Measurements from ENCODE around the gene DIPK1C. TPM values are rescaled to one million over a fixed set of nuclear protein-coding genes. Genes with fewer than 3 reads are reported as not detected.

Gene DIPK1C
- total RNA-seq, 3 donors from 2014 or later (not counting 1 experiment from before 2014, with no cell fraction given), result not detected

DNA sequence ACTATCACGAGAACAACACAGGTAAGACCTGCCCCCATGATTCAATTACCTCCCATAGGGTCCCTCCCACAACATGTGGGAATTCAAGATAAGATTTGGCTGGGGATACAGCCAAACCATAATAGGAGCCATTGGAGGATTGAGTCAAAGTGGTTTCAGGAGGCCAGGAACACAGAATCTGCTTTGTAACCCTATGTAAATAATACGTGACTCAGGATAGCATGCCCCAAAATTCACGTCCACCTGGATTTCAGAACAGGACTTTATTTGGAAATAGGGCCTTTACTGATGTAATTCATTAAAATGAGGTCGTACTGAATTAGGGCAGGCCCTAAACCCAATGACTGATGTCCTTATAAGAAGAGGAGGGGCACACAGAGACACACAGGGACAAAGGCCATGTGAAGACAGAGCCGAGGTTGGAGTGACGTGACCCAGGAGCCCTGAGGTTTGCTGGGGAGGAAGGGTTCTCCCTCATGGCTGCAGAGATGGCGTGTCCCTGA lies 23.1 kb upstream of the DIPK1C start:
- H3K4me3 Mint-ChIP-seq, result no peak overlapping the region
- H3K9me3 Mint-ChIP-seq, result no peaks in the 10 kb centered on the region
- no peaks in the 10 kb centered on the region for H3K36me3 Mint-ChIP-seq
- Histone ChIP-seq H3K9me3 (ENCODE audit: control insufficient read depth, insufficient read depth, low read length) (no peaks in the 10 kb centered on the region), H3K4me3 (ENCODE audit: low read length) (no peak overlapping the region), H3K36me3 (ENCODE audit: control insufficient read depth, insufficient read depth, low read length) (no peaks in the 10 kb centered on the region), H3K27ac (ENCODE audit: low read length) (no peak overlapping the region), H3K4me1 (ENCODE audit: control insufficient read depth, insufficient read depth, low read length) (peaks cover 5% of the 10 kb centered on the region), H3K27me3 (ENCODE audit: control insufficient read depth, insufficient read depth, low read length) (no peaks in the 10 kb centered on the region)
- H3K27ac Mint-ChIP-seq, result no peak overlapping the region
- peaks cover 5% of the 10 kb centered on the region in 2 donors for H3K4me1 Mint-ChIP-seq
- DNase-seq (no peak), ATAC-seq (no peak)
- WGBS (ENCODE audit: insufficient coverage), result 85% methylated on average over 7 of the region's 7 CpGs
- peaks cover 6 to 7% of the 10 kb centered on the region in 2 donors for H3K27me3 Mint-ChIP-seq (ENCODE audit: low read depth in 2 of 2)
- intact Hi-C loops (cut with micrococcal nuclease), result no loop called here
- TF ChIP-seq, protein P1, sequence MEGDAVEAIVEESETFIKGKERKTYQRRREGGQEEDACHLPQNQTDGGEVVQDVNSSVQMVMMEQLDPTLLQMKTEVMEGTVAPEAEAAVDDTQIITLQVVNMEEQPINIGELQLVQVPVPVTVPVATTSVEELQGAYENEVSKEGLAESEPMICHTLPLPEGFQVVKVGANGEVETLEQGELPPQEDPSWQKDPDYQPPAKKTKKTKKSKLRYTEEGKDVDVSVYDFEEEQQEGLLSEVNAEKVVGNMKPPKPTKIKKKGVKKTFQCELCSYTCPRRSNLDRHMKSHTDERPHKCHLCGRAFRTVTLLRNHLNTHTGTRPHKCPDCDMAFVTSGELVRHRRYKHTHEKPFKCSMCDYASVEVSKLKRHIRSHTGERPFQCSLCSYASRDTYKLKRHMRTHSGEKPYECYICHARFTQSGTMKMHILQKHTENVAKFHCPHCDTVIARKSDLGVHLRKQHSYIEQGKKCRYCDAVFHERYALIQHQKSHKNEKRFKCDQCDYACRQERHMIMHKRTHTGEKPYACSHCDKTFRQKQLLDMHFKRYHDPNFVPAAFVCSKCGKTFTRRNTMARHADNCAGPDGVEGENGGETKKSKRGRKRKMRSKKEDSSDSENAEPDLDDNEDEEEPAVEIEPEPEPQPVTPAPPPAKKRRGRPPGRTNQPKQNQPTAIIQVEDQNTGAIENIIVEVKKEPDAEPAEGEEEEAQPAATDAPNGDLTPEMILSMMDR (IDR thresholded peaks at IDR 0.05), result no peak

DNA sequence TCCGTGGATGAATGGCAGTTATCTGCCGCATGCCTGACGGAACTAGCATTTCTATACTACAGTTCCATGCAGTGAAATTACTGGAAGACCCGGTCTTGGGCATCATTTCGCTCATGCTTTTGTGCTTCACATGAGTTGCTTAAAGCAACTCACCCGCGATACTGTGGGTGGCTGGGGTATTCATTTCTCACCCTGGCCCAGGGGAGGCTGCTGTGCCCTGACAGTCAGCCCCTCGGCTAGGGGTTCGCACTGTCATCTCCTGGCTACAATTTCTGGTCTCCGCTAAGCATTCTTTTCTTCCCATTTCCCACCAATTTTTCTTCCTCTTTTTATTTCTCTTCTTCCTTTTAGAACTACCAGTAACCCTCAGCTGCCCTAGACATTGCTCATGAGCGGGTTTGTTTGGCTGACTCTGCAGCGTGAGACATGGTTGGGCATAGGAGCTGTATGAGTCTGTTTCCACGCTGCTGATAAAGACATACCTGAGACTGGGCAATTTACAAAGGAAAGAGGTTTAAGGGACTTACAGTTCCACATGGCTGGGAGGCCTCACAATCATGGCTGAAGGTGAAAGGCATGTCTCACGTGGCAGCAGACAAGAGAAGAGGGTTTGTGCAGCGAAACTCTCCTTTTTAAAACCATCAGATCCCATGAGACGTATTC lies 22.5 kb upstream of the DIPK1C start:
- Histone ChIP-seq H3K27ac (ENCODE audit: low read length) (no peak overlapping the region), H3K4me3 (ENCODE audit: low read length) (no peak overlapping the region), H3K9me3 (ENCODE audit: control insufficient read depth, insufficient read depth, low read length) (no peaks in the 10 kb centered on the region), H3K4me1 (ENCODE audit: control insufficient read depth, insufficient read depth, low read length) (peaks cover 3% of the 10 kb centered on the region), H3K36me3 (ENCODE audit: control insufficient read depth, insufficient read depth, low read length) (no peaks in the 10 kb centered on the region), H3K27me3 (ENCODE audit: control insufficient read depth, insufficient read depth, low read length) (no peaks in the 10 kb centered on the region)
- Mint-ChIP-seq H3K4me1 (peaks cover under 1 to 1% of the 10 kb centered on the region in 2 donors), H3K9me3 (no peaks in the 10 kb centered on the region), H3K27ac (no peak overlapping the region), H3K4me3 (no peak overlapping the region), H3K36me3 (no peaks in the 10 kb centered on the region), H3K27me3 (ENCODE audit: low read depth in 2 of 2) (peaks cover 6 to 7% of the 10 kb centered on the region in 2 donors)
- WGBS (ENCODE audit: insufficient coverage), result 84% methylated on average over 15 of the region's 16 CpGs
- TF ChIP-seq, protein P1 (IDR thresholded peaks at IDR 0.05), result no peak
- ATAC-seq, result no peak
- intact Hi-C loops (cut with micrococcal nuclease), result no loop called here
- DNase-seq, result no peak

DNA sequence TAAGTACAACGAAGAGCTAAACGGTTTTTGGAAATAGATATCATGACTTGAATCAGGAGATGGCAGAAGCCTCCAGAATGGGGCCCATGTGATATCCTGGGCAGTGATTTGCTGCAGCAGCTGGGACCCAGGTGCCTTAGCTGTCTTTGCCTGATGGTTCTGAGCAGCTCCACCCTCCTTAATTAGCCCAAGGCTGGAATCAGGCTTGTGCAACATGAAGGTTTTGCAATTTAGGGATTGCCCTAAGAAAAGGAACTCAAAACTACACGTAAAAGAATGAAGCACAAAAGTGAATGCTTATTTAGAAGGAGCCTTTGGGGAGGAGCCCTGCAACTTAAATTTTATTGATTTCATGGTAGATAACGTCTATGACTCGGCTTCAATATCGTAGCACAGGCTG lies 21.8 kb upstream of the DIPK1C start:
- Histone ChIP-seq H3K9me3 (ENCODE audit: control insufficient read depth, insufficient read depth, low read length) (no peaks in the 10 kb centered on the region), H3K27ac (ENCODE audit: low read length) (no peak overlapping the region), H3K36me3 (ENCODE audit: control insufficient read depth, insufficient read depth, low read length) (no peaks in the 10 kb centered on the region), H3K4me1 (ENCODE audit: control insufficient read depth, insufficient read depth, low read length) (no peaks in the 10 kb centered on the region), H3K27me3 (ENCODE audit: control insufficient read depth, insufficient read depth, low read length) (no peaks in the 10 kb centered on the region), H3K4me3 (ENCODE audit: low read length) (no peak overlapping the region)
- ATAC-seq (no peak), DNase-seq (no peak)
- H3K36me3 Mint-ChIP-seq, result no peaks in the 10 kb centered on the region
- H3K27ac Mint-ChIP-seq, result no peak overlapping the region
- H3K4me1 Mint-ChIP-seq, result no peaks in the 10 kb centered on the region
- H3K9me3 Mint-ChIP-seq, result no peaks in the 10 kb centered on the region
- intact Hi-C loops (cut with micrococcal nuclease), result no loop called here
- WGBS (ENCODE audit: insufficient coverage), result 93% methylated on average over 6 of the region's 6 CpGs
- TF ChIP-seq, protein P1 (IDR thresholded peaks at IDR 0.05), result no peak
- H3K27me3 Mint-ChIP-seq (ENCODE audit: low read depth in 2 of 2), result peaks cover 6 to 7% of the 10 kb centered on the region in 2 donors
- H3K4me3 Mint-ChIP-seq, result no peak overlapping the region

DNA sequence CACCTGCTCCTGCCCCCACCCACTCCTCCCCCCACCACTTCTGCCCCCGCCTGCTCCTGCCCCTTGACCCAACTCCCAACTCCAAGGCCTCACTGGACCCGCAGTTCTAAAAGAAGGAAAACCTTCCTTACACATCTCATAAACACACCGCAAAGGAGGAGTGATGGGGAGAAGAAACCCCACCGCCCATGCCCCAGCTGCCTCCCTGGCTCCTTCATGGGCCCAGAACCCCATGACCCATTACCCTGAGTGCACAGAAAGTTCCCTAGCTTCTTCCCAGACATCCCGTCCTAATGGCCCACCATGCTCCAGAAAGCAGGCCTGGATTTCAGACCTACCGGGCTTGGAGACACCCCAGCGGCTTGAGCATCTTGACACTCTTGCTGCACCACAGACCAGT lies 21.2 kb upstream of the DIPK1C start:
- WGBS (ENCODE audit: insufficient coverage), result 92% methylated on average over 6 of the region's 7 CpGs
- TF ChIP-seq, protein P1 (IDR thresholded peaks at IDR 0.05), result no peak
- Mint-ChIP-seq H3K27me3 (ENCODE audit: low read depth in 2 of 2) (peaks cover 6 to 7% of the 10 kb centered on the region in 2 donors), H3K4me1 (no peaks in the 10 kb centered on the region), H3K9me3 (no peaks in the 10 kb centered on the region), H3K36me3 (no peaks in the 10 kb centered on the region), H3K4me3 (no peak overlapping the region), H3K27ac (no peak overlapping the region)
- Histone ChIP-seq H3K4me1 (ENCODE audit: control insufficient read depth, insufficient read depth, low read length) (no peaks in the 10 kb centered on the region), H3K4me3 (ENCODE audit: low read length) (no peak overlapping the region), H3K36me3 (ENCODE audit: control insufficient read depth, insufficient read depth, low read length) (no peaks in the 10 kb centered on the region), H3K9me3 (ENCODE audit: control insufficient read depth, insufficient read depth, low read length) (no peaks in the 10 kb centered on the region), H3K27ac (ENCODE audit: low read length) (no peak overlapping the region), H3K27me3 (ENCODE audit: control insufficient read depth, insufficient read depth, low read length) (no peaks in the 10 kb centered on the region)
- DNase-seq (no peak), ATAC-seq (no peak)
- intact Hi-C loops (cut with micrococcal nuclease), result no loop called here
